ENCODE results near the gene NDUFS2.

Gene NDUFS2

DNA sequence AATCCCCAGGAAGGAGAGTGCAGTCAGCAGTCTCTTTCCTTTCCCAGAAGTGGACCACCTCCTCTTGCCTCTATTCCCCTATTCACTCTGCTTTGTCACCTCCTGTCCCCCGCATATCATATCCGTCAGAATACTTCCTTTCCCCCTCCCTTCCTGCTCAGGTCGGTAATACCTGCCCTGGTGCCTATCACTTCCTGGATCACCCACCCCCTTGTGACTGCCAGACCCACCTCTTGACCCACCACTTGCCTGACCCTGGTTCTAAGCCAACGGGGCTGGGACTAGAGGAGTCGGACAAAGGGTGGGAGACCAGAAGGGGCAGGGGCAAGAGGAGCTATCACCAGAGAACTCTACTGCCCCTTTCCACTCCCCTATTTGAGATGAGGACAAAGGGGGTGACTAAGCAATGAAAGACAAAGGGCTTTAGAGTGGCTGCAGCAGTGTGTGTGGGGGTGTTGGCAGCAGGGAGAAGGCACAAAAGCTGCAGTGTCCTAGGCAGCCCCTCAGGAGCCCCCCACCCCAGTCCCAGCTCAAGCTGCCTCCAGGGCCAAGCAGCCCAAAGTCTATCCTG is 1.7 kb upstream of the NDUFS2 start:
- TF ChIP-seq POLR2AphosphoS5 (IDR thresholded peaks at IDR 0.05; ENCODE audit: borderline replicate concordance, low read depth, low read length) (no peak), FOXP2 (optimal IDR thresholded peaks at IDR 0.05; ENCODE audit: control extremely low read depth, extremely low read length, insufficient read depth) (no peak), EZH2 (IDR thresholded peaks at IDR 0.05) (no peak)
- Histone ChIP-seq H3K36me3 (ENCODE audit: insufficient read depth, low read length) (peaks cover 34% of the 10 kb centered on the region), H3K4me3 (peak overlapping the region; percentile 83), H3K9me3 (ENCODE audit: low read depth, low read length) (no peaks in the 10 kb centered on the region), H3K27ac (peak overlapping the region; percentile 99), H3K9ac (ENCODE audit: insufficient read length) (peak overlapping the region; percentile 75)
- no peak for DNase-seq (ENCODE audit: low read depth, low spot score)

DNA sequence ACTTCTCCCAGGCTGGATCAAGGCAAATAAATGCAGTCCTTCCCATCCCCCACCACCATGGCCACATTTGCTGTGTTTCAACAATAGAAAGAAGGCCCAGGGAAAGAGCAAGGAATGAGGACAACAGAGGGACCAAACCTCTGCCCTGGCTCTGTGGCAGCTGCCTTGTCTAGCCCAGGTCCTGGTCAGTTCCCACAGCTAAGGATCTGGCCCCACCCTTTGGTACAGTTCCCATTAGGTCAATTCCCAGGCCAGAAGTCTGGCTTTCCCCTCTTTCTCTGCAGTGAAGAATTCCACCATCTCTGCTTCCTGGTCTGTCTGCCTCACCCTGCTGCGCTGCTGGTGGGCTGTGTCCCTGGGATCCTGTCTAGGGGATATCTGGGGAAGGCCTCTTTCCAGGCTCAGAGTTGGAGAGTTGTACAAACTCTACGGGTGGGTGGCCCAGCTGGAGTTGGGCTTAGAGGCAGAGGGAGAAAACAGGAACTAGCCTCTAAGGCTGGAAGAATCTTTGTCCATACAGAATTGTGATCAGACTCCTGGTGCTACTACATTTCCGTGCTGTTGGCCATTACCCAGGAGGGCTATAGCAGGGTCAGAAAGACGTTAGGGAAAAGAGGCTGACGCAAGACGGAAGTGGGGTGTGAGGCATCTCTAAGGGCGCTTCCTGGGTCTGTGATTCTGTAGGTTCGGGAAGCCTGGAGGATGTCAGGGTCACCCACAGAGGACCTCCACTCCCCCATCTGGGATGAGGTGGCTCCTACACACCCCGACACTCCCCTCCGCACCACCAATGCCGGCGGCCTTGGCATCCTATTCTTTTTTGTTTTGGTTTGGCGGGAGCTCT is 953 bp upstream of the NDUFS2 start:
- Histone ChIP-seq H3K9ac (ENCODE audit: insufficient read length) (peak overlapping the region; percentile 75), H3K36me3 (ENCODE audit: insufficient read depth, low read length) (peaks cover 34% of the 10 kb centered on the region), H3K9me3 (ENCODE audit: low read depth, low read length) (no peaks in the 10 kb centered on the region), H3K27ac (peak overlapping the region; percentile 99), H3K4me3 (peak overlapping the region; percentile 91)
- no peak for TF ChIP-seq POLR2AphosphoS5 (IDR thresholded peaks at IDR 0.05; ENCODE audit: borderline replicate concordance, low read depth, low read length)
- TF ChIP-seq FOXP2 (optimal IDR thresholded peaks at IDR 0.05; ENCODE audit: control extremely low read depth, extremely low read length, insufficient read depth) = no peak
- TF ChIP-seq EZH2 (IDR thresholded peaks at IDR 0.05) = no peak
- no peak for DNase-seq (ENCODE audit: low read depth, low spot score)

DNA sequence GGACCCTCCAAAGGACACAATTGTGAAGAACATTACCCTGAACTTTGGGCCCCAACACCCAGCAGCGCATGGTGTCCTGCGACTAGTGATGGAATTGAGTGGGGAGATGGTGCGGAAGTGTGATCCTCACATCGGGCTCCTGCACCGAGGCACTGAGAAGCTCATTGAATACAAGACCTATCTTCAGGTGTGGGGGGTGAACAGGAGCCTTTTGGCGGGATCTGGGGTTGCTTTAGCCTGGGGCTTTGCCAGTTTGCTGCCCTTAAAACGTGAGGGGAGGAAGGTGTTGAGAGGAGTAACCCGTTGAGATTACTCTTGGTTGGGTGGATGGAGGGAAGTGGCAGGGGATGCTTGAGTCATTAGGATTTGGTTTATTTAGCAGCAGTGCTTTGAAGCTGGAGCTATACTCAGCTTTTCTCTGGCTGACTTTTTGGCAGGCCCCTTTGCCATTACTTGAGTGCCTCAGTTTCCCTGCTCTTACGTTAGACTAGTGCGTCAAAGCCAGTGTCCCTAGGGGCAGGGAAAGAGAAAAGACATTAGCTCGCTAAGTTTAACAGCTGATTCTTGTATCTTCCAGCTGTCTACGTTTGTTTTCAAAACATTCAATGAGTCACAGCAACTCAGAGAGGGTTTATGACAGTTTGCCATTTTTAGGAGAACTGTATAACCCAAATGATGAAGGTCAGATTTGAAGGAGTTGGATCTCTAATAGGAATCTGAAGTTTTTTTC is 4.4 kb downstream of the NDUFS2 start:
- TF ChIP-seq FOXP2 (optimal IDR thresholded peaks at IDR 0.05; ENCODE audit: control extremely low read depth, extremely low read length, insufficient read depth) = no peak
- no peak for TF ChIP-seq POLR2AphosphoS5 (IDR thresholded peaks at IDR 0.05; ENCODE audit: borderline replicate concordance, low read depth, low read length)
- no peak for DNase-seq (ENCODE audit: low read depth, low spot score)
- Histone ChIP-seq H3K36me3 (ENCODE audit: insufficient read depth, low read length) (peaks cover 73% of the 10 kb centered on the region), H3K27ac (no peak overlapping the region), H3K9me3 (ENCODE audit: low read depth, low read length) (no peaks in the 10 kb centered on the region), H3K4me3 (no peak overlapping the region), H3K9ac (ENCODE audit: insufficient read length) (no peak overlapping the region)

DNA sequence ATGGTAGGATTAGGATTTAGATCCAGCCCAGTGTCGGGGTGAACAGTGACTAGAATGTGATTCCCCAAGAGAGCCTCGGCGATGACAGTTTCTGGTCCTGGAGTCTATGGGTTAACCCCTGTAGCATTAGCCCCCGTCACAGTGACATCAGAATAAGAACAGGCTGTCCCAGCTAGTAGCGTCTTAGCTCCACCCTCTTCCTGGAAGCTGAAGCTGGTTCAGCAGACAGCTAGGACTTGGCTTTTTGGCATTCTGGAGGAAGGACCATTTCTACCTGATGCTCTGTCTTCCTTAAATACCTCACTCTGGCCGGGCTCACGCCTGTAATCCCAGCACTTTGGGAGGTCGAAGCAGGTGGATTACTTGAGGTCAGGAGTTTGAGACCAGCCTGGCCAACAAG is 5.0 kb downstream of the NDUFS2 start:
- no peak for TF ChIP-seq FOXP2 (optimal IDR thresholded peaks at IDR 0.05; ENCODE audit: control extremely low read depth, extremely low read length, insufficient read depth)
- no peak for TF ChIP-seq POLR2AphosphoS5 (IDR thresholded peaks at IDR 0.05; ENCODE audit: borderline replicate concordance, low read depth, low read length)
- no peak for TF ChIP-seq EZH2 (IDR thresholded peaks at IDR 0.05)
- peaks cover 79% of the 10 kb centered on the region for H3K36me3 ChIP-seq (ENCODE audit: insufficient read depth, low read length)
- no peak overlapping the region for H3K27ac ChIP-seq
- no peaks in the 10 kb centered on the region for H3K9me3 ChIP-seq (ENCODE audit: low read depth, low read length)
- DNase-seq (ENCODE audit: low read depth, low spot score) = no peak
- H3K9ac ChIP-seq (ENCODE audit: insufficient read length) = no peak overlapping the region
- no peak overlapping the region for H3K4me3 ChIP-seq

- Histone ChIP-seq H3K27ac (no peak overlapping the region), H3K9ac (ENCODE audit: insufficient read length) (no peak overlapping the region), H3K4me3 (no peak overlapping the region), H3K36me3 (ENCODE audit: insufficient read depth, low read length) (peaks cover 85% of the 10 kb centered on the region), H3K9me3 (ENCODE audit: low read depth, low read length) (no peaks in the 10 kb centered on the region)
- no peak for DNase-seq (ENCODE audit: low read depth, low spot score)
- TF ChIP-seq EZH2 (IDR thresholded peaks at IDR 0.05) (no peak), FOXP2 (optimal IDR thresholded peaks at IDR 0.05; ENCODE audit: control extremely low read depth, extremely low read length, insufficient read depth) (no peak), POLR2AphosphoS5 (IDR thresholded peaks at IDR 0.05; ENCODE audit: borderline replicate concordance, low read depth, low read length) (no peak)
Measured at GRCh38 chr1:161209790-161210409, 7.7 kb downstream of the NDUFS2 start.

GRCh38 chr1:161214369-161214768 is 12.2 kb downstream of the NDUFS2 start:
- peaks cover 56% of the 10 kb centered on the region for H3K36me3 ChIP-seq (ENCODE audit: insufficient read depth, low read length)
- no peak for DNase-seq (ENCODE audit: low read depth, low spot score)

DNA sequence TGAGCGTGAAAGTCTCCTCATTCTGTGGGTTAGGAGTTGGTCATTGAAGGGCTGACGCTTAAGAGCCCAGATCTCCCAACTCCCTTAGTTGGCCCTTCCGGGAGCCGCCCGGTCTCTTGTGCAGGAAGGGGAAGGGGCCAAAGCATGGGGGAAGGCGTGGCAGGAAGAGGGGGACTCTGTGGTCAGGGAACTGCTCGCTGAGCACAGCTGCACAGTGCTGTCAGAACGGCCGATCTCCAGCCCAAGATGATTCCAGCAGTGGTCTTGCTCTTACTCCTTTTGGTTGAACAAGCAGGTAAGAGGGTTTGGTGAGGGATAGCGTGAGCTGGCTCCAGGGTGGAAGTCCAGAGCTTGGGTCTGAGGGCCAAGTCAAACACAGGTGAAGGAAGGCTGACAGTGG is 12.9 kb downstream of the NDUFS2 start, which contains the start of gene FCER1G:
Gene FCER1G (plus strand): TSS at position 220 of the 400 bp plus-strand sequence. CDS start 27 bp downstream, at position 247.
- Histone ChIP-seq H3K4me3 (no peak within 1 kb of the TSS), H3K9me3 (ENCODE audit: low read depth, low read length) (no peaks in the 10 kb centered on the region), H3K36me3 (ENCODE audit: insufficient read depth, low read length) (peaks cover 49% of the 10 kb centered on the region), H3K27ac (no peak within 1 kb of the TSS), H3K9ac (ENCODE audit: insufficient read length) (no peak within 1 kb of the TSS)
- no peak for DNase-seq (ENCODE audit: low read depth, low spot score)
- TF ChIP-seq POLR2AphosphoS5 (IDR thresholded peaks at IDR 0.05; ENCODE audit: borderline replicate concordance, low read depth, low read length) (no peak), FOXP2 (optimal IDR thresholded peaks at IDR 0.05; ENCODE audit: control extremely low read depth, extremely low read length, insufficient read depth) (no peak), EZH2 (IDR thresholded peaks at IDR 0.05) (no peak)

More at GRCh38 chr1:161214369-161214768, 12.2 kb downstream of the NDUFS2 start:
- H3K9ac ChIP-seq (ENCODE audit: insufficient read length) = no peak overlapping the region
- no peak overlapping the region for H3K4me3 ChIP-seq
- TF ChIP-seq POLR2AphosphoS5 (IDR thresholded peaks at IDR 0.05; ENCODE audit: borderline replicate concordance, low read depth, low read length) = no peak
- no peak for TF ChIP-seq FOXP2 (optimal IDR thresholded peaks at IDR 0.05; ENCODE audit: control extremely low read depth, extremely low read length, insufficient read depth)
- no peak for TF ChIP-seq EZH2 (IDR thresholded peaks at IDR 0.05)
- H3K9me3 ChIP-seq (ENCODE audit: low read depth, low read length) = no peaks in the 10 kb centered on the region
- H3K27ac ChIP-seq = no peak overlapping the region

Data from SK-N-MC (cell line).